ENCODE data around the gene GRIN3A.

GRCh38 chr9:101718192-101718591 is 20.3 kb downstream of the GRIN3A start:
- no peak for TF ChIP-seq SUZ12 (IDR thresholded peaks at IDR 0.05; ENCODE audit: extremely low read depth, insufficient read depth, insufficient read length)
- TF ChIP-seq ZNF274 (IDR thresholded peaks at IDR 0.05; ENCODE audit: low read depth, low read length) = no peak

Data from NT2/D1 (cell line).